ENCODE results near the gene RGCC. TPM values are rescaled to one million over a fixed set of nuclear protein-coding genes. Genes with fewer than 3 reads are reported as not detected.

RGCC gene
- total RNA-seq, 2 donors from 2014 or later, result 5.4 TPM

GRCh38 chr13:41409611-41410010, 47.7 kb upstream of the RGCC start:
- H3K4me3 ChIP-seq (ENCODE audit: low read length), result no peak overlapping the region
- no peaks in the 10 kb centered on the region for H3K36me3 Mint-ChIP-seq (ENCODE audit: low read depth)
- H3K4me1 ChIP-seq (ENCODE audit: control insufficient read depth, insufficient read depth, low read length), result no peaks in the 10 kb centered on the region
- TF ChIP-seq CTCF (conservative IDR thresholded peaks at IDR 0.05), result no peak
- no peaks in the 10 kb centered on the region for H3K27me3 ChIP-seq (ENCODE audit: control insufficient read depth, insufficient read depth, low read length, poor library complexity, severe bottlenecking)
- H3K4me3 Mint-ChIP-seq, result no peak overlapping the region
- no peak overlapping the region for H3K27ac Mint-ChIP-seq
- no peak for DNase-seq
- H3K27ac ChIP-seq (ENCODE audit: low read depth, low read length), result no peak overlapping the region
- no peaks in the 10 kb centered on the region for H3K36me3 ChIP-seq (ENCODE audit: control insufficient read depth, insufficient read depth, low read length)
- no peaks in the 10 kb centered on the region for H3K9me3 ChIP-seq (ENCODE audit: control insufficient read depth, low read length)
- 77% methylated on average over 1 of the region's 2 CpGs; no CpG with 5 or more reads in 1 of the 2 experiments for WGBS, 2 experiments (ENCODE audit: insufficient coverage in 1 of 2, insufficient read length in 1 of 2)
- no peaks in the 10 kb centered on the region for H3K27me3 Mint-ChIP-seq (ENCODE audit: insufficient read depth)
- no peaks in the 10 kb centered on the region for H3K9me3 Mint-ChIP-seq
- no peak overlapping the region for H3K9ac ChIP-seq (ENCODE audit: extremely low read depth, low read length, poor library complexity, severe bottlenecking)
- peaks cover 2% of the 10 kb centered on the region for H3K4me1 Mint-ChIP-seq

GRCh38 chr13:41411060-41411459, 46.3 kb upstream of the RGCC start:
- no peaks in the 10 kb centered on the region for H3K4me1 ChIP-seq (ENCODE audit: control insufficient read depth, insufficient read depth, low read length)
- H3K36me3 ChIP-seq (ENCODE audit: control insufficient read depth, insufficient read depth, low read length), result no peaks in the 10 kb centered on the region
- H3K4me3 ChIP-seq (ENCODE audit: low read length), result no peak overlapping the region
- no peak for DNase-seq
- no peak overlapping the region for H3K27ac Mint-ChIP-seq
- H3K27me3 Mint-ChIP-seq (ENCODE audit: insufficient read depth), result no peaks in the 10 kb centered on the region
- WGBS, 2 experiments (ENCODE audit: insufficient coverage in 1 of 2, insufficient read length in 1 of 2), result 86 to 91% methylated on average over 4 to 5 of the region's 5 CpGs
- no peaks in the 10 kb centered on the region for H3K36me3 Mint-ChIP-seq (ENCODE audit: low read depth)
- no peak overlapping the region for H3K9ac ChIP-seq (ENCODE audit: extremely low read depth, low read length, poor library complexity, severe bottlenecking)
- H3K9me3 Mint-ChIP-seq, result no peaks in the 10 kb centered on the region
- TF ChIP-seq CTCF (conservative IDR thresholded peaks at IDR 0.05), result no peak
- H3K4me3 Mint-ChIP-seq, result no peak overlapping the region
- H3K4me1 Mint-ChIP-seq, result peaks cover 2% of the 10 kb centered on the region
- no peaks in the 10 kb centered on the region for H3K9me3 ChIP-seq (ENCODE audit: control insufficient read depth, low read length)
- no peak overlapping the region for H3K27ac ChIP-seq (ENCODE audit: low read depth, low read length)
- H3K27me3 ChIP-seq (ENCODE audit: control insufficient read depth, insufficient read depth, low read length, poor library complexity, severe bottlenecking), result no peaks in the 10 kb centered on the region

GRCh38 chr13:41411522-41411921, 45.8 kb upstream of the RGCC start:
- Histone ChIP-seq H3K27me3 (ENCODE audit: control insufficient read depth, insufficient read depth, low read length, poor library complexity, severe bottlenecking) (no peaks in the 10 kb centered on the region), H3K9me3 (ENCODE audit: control insufficient read depth, low read length) (no peaks in the 10 kb centered on the region), H3K27ac (ENCODE audit: low read depth, low read length) (no peak overlapping the region), H3K4me3 (ENCODE audit: low read length) (no peak overlapping the region), H3K4me1 (ENCODE audit: control insufficient read depth, insufficient read depth, low read length) (no peaks in the 10 kb centered on the region), H3K9ac (ENCODE audit: extremely low read depth, low read length, poor library complexity, severe bottlenecking) (no peak overlapping the region), H3K36me3 (ENCODE audit: control insufficient read depth, insufficient read depth, low read length) (no peaks in the 10 kb centered on the region)
- Mint-ChIP-seq H3K9me3 (no peaks in the 10 kb centered on the region), H3K27ac (peak overlapping the region; percentile 21), H3K4me1 (peaks cover 2% of the 10 kb centered on the region), H3K36me3 (ENCODE audit: low read depth) (no peaks in the 10 kb centered on the region), H3K27me3 (ENCODE audit: insufficient read depth) (no peaks in the 10 kb centered on the region), H3K4me3 (no peak overlapping the region)
- TF ChIP-seq CTCF (conservative IDR thresholded peaks at IDR 0.05), result peak; percentile 67
- 66 to 76% methylated on average over 4 to 5 of the region's 5 CpGs for WGBS, 2 experiments (ENCODE audit: insufficient coverage in 1 of 2, insufficient read length in 1 of 2)
- DNase-seq, result peak; percentile 73

All from endodermal cell (in vitro differentiated cells).